ENCODE results near the gene SYTL5. TPM values are rescaled to one million over a fixed set of nuclear protein-coding genes. Genes with fewer than 3 reads are reported as not detected.

SYTL5 gene
- total and polyA plus RNA-seq, 2 of the 4 experiments (the other 2 are of a cell fraction) = 0.19 to 0.54 TPM

DNA sequence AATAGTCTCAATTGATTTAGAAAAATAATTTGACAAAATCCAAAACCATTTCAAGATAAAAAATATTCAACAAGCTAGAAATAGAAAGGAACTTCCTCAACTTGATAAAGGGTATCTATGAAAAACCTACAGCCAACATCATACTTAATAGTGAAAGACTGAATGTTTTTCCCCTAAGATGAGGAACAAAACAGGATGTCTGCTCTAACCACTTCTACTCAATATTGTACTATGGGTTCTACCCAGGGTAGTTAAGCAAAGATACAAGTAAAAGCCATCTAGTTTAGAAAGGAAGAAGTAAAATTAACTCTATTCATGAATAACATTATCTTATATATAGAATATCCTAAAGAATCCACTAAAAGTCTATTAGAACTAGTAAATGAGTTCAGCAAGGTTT, 21.5 kb upstream of the SYTL5 start:
- no peak overlapping the region for H3K4me3 ChIP-seq (ENCODE audit: insufficient read depth, low read depth, low read length)
- no peak overlapping the region for H4K91ac ChIP-seq (ENCODE audit: insufficient read depth, low read depth, low read length)
- no peak overlapping the region for H2AK5ac ChIP-seq (ENCODE audit: low read depth, low read length)
- ChIA-PET CTCF (no interaction called here), POLR2A (ENCODE audit: unreplicated experiment) (no interaction called here)
- H3K36me3 ChIP-seq (ENCODE audit: control insufficient read depth, insufficient read depth, low read length) = no peaks in the 10 kb centered on the region
- no peak overlapping the region for H3K56ac ChIP-seq (ENCODE audit: extremely low read depth, insufficient read depth, low read length)
- no peak overlapping the region for H2BK5ac ChIP-seq (ENCODE audit: low read depth, low read length, poor library complexity, severe bottlenecking)
- no peak overlapping the region for H3K4me2 ChIP-seq (ENCODE audit: low read depth, low read length)
- intact Hi-C loops (cut with micrococcal nuclease) = loop anchor here (10.0 kb wide), 1 partner anchor 330 kb away; no protein-coding TSS in a partner anchor
- H2BK15ac ChIP-seq (ENCODE audit: low read depth, low read length) = no peak overlapping the region
- DNase-seq = no peak
- H2AK9ac ChIP-seq (replicated peaks; ENCODE audit: low read depth, low read length, poor library complexity) = no peak overlapping the region
- no peak overlapping the region for H4K5ac ChIP-seq (ENCODE audit: low read depth, low read length)
- no peak overlapping the region for H3K4ac ChIP-seq (ENCODE audit: low read depth, low read length)
- H3K4me1 ChIP-seq (ENCODE audit: control insufficient read depth, insufficient read depth, low read length) = no peaks in the 10 kb centered on the region
- dilution Hi-C loops (cut with HindIII; ENCODE audit: low sequenced_read_pairs, unreplicated experiment) = no loop called here
- TF ChIP-seq FOS (IDR thresholded peaks at IDR 0.05; ENCODE audit: low read depth, low read length) = no peak
- TF ChIP-seq, protein P1, sequence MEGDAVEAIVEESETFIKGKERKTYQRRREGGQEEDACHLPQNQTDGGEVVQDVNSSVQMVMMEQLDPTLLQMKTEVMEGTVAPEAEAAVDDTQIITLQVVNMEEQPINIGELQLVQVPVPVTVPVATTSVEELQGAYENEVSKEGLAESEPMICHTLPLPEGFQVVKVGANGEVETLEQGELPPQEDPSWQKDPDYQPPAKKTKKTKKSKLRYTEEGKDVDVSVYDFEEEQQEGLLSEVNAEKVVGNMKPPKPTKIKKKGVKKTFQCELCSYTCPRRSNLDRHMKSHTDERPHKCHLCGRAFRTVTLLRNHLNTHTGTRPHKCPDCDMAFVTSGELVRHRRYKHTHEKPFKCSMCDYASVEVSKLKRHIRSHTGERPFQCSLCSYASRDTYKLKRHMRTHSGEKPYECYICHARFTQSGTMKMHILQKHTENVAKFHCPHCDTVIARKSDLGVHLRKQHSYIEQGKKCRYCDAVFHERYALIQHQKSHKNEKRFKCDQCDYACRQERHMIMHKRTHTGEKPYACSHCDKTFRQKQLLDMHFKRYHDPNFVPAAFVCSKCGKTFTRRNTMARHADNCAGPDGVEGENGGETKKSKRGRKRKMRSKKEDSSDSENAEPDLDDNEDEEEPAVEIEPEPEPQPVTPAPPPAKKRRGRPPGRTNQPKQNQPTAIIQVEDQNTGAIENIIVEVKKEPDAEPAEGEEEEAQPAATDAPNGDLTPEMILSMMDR (conservative IDR thresholded peaks at IDR 0.05; ENCODE audit: low read depth, low read length) = no peak
- TF ChIP-seq, protein P2, sequence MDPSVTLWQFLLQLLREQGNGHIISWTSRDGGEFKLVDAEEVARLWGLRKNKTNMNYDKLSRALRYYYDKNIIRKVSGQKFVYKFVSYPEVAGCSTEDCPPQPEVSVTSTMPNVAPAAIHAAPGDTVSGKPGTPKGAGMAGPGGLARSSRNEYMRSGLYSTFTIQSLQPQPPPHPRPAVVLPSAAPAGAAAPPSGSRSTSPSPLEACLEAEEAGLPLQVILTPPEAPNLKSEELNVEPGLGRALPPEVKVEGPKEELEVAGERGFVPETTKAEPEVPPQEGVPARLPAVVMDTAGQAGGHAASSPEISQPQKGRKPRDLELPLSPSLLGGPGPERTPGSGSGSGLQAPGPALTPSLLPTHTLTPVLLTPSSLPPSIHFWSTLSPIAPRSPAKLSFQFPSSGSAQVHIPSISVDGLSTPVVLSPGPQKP (IDR thresholded peaks at IDR 0.05; ENCODE audit: borderline replicate concordance, low read depth, low read length) = no peak
- no peak for TF ChIP-seq POLR2A (IDR thresholded peaks at IDR 0.05; ENCODE audit: low read depth, low read length)
- TF ChIP-seq SMC3 (IDR thresholded peaks at IDR 0.05; ENCODE audit: low read depth, low read length) = no peak
- no peak for TF ChIP-seq RFX5 (IDR thresholded peaks at IDR 0.05; ENCODE audit: low read depth, low read length)
- no peak for TF ChIP-seq USF2 (IDR thresholded peaks at IDR 0.05; ENCODE audit: low read depth, low read length)
- no peak for TF ChIP-seq MXI1 (IDR thresholded peaks at IDR 0.05; ENCODE audit: borderline replicate concordance, low read depth, low read length)
- TF ChIP-seq RCOR1 (IDR thresholded peaks at IDR 0.05; ENCODE audit: insufficient replicate concordance, low read length) = no peak
- no peak for TF ChIP-seq MAFK (IDR thresholded peaks at IDR 0.05; ENCODE audit: low read depth, low read length)
- H3K27me3 ChIP-seq (ENCODE audit: control insufficient read depth, insufficient read depth, low read length) = no peaks in the 10 kb centered on the region; the same call in 1 of the 2 replicates
- no peak overlapping the region for H3K18ac ChIP-seq (ENCODE audit: low read depth, low read length)
- H2AFZ ChIP-seq (replicated peaks; ENCODE audit: low read length, poor library complexity) = no peak overlapping the region
- H4K20me1 ChIP-seq (ENCODE audit: insufficient read depth, low read length) = no peaks in the 10 kb centered on the region
- H2BK120ac ChIP-seq (ENCODE audit: low read depth, low read length) = no peak overlapping the region
- H3K9me1 ChIP-seq (ENCODE audit: insufficient read depth, low read length) = no peaks in the 10 kb centered on the region
- in situ Hi-C loops (cut with MboI; ENCODE audit: low sequenced_read_pairs) = no loop called here
- no peaks in the 10 kb centered on the region for H3K79me1 ChIP-seq (ENCODE audit: low read depth in 1 of 2, low read length in 2 of 2)
- no peak overlapping the region for H3K23ac ChIP-seq (ENCODE audit: low read depth, low read length)
- H3K9me3 ChIP-seq (ENCODE audit: control insufficient read depth, insufficient read depth, low read length) = no peaks in the 10 kb centered on the region
- no TSS peak for BruUV-seq (replicated peaks)
- no peak overlapping the region for H4K8ac ChIP-seq (ENCODE audit: low read depth in 2 of 2, low read length in 2 of 2)
- H3K9ac ChIP-seq (ENCODE audit: low read depth, low read length) = no peak overlapping the region
- no peak overlapping the region for H2BK20ac ChIP-seq (ENCODE audit: low read depth, low read length)
- no peak overlapping the region for H3K27ac ChIP-seq (ENCODE audit: insufficient read depth, low read length)
- ATAC-seq (ENCODE audit: low read depth) = no peak
- no peak overlapping the region for H3K14ac ChIP-seq (replicated peaks; ENCODE audit: low read depth, low read length)

All from IMR-90 (cell line).